Measurements from ENCODE around the gene HDAC7. TPM values are rescaled to one million over a fixed set of nuclear protein-coding genes. Genes with fewer than 3 reads are reported as not detected.

The HDAC7 gene
- total and polyA plus RNA-seq, 4 donors: 3.5 to 14.7 (median 7.2) TPM

- TF ChIP-seq, protein P1, sequence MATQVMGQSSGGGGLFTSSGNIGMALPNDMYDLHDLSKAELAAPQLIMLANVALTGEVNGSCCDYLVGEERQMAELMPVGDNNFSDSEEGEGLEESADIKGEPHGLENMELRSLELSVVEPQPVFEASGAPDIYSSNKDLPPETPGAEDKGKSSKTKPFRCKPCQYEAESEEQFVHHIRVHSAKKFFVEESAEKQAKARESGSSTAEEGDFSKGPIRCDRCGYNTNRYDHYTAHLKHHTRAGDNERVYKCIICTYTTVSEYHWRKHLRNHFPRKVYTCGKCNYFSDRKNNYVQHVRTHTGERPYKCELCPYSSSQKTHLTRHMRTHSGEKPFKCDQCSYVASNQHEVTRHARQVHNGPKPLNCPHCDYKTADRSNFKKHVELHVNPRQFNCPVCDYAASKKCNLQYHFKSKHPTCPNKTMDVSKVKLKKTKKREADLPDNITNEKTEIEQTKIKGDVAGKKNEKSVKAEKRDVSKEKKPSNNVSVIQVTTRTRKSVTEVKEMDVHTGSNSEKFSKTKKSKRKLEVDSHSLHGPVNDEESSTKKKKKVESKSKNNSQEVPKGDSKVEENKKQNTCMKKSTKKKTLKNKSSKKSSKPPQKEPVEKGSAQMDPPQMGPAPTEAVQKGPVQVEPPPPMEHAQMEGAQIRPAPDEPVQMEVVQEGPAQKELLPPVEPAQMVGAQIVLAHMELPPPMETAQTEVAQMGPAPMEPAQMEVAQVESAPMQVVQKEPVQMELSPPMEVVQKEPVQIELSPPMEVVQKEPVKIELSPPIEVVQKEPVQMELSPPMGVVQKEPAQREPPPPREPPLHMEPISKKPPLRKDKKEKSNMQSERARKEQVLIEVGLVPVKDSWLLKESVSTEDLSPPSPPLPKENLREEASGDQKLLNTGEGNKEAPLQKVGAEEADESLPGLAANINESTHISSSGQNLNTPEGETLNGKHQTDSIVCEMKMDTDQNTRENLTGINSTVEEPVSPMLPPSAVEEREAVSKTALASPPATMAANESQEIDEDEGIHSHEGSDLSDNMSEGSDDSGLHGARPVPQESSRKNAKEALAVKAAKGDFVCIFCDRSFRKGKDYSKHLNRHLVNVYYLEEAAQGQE (IDR thresholded peaks at IDR 0.05): no peak
These were observed 3.9 kb upstream of the HDAC7 start (continued) for GRCh38 chr12:47823422-47824086.

- H3K27me3 ChIP-seq (ENCODE audit: control insufficient read depth in 4 of 4, insufficient read depth in 4 of 4, low read length in 3 of 4): no peaks in the 10 kb centered on the region
These were observed 3.2 kb upstream of the HDAC7 start for GRCh38 chr12:47822863-47823262.

GRCh38 chr12:47822401-47822800 is 2.7 kb upstream of the HDAC7 start:
- TF ChIP-seq HNF4A (conservative IDR thresholded peaks at IDR 0.05): no peak
- TF ChIP-seq JUND (IDR thresholded peaks at IDR 0.05): no peak
- TF ChIP-seq RXRA (IDR thresholded peaks at IDR 0.05): no peak
- TF ChIP-seq, protein P2, sequence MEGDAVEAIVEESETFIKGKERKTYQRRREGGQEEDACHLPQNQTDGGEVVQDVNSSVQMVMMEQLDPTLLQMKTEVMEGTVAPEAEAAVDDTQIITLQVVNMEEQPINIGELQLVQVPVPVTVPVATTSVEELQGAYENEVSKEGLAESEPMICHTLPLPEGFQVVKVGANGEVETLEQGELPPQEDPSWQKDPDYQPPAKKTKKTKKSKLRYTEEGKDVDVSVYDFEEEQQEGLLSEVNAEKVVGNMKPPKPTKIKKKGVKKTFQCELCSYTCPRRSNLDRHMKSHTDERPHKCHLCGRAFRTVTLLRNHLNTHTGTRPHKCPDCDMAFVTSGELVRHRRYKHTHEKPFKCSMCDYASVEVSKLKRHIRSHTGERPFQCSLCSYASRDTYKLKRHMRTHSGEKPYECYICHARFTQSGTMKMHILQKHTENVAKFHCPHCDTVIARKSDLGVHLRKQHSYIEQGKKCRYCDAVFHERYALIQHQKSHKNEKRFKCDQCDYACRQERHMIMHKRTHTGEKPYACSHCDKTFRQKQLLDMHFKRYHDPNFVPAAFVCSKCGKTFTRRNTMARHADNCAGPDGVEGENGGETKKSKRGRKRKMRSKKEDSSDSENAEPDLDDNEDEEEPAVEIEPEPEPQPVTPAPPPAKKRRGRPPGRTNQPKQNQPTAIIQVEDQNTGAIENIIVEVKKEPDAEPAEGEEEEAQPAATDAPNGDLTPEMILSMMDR (IDR thresholded peaks at IDR 0.05; ENCODE audit: low read depth, low read length, missing input control): no peak
- TF ChIP-seq, protein P3, sequence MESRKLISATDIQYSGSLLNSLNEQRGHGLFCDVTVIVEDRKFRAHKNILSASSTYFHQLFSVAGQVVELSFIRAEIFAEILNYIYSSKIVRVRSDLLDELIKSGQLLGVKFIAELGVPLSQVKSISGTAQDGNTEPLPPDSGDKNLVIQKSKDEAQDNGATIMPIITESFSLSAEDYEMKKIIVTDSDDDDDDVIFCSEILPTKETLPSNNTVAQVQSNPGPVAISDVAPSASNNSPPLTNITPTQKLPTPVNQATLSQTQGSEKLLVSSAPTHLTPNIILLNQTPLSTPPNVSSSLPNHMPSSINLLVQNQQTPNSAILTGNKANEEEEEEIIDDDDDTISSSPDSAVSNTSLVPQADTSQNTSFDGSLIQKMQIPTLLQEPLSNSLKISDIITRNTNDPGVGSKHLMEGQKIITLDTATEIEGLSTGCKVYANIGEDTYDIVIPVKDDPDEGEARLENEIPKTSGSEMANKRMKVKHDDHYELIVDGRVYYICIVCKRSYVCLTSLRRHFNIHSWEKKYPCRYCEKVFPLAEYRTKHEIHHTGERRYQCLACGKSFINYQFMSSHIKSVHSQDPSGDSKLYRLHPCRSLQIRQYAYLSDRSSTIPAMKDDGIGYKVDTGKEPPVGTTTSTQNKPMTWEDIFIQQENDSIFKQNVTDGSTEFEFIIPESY (IDR thresholded peaks at IDR 0.05): no peak
- no peak for TF ChIP-seq HNF4G (IDR thresholded peaks at IDR 0.05)
- TF ChIP-seq EGR1 (IDR thresholded peaks at IDR 0.05; ENCODE audit: low read depth in 2 of 2): no peak
- TF ChIP-seq FOXA1 (IDR thresholded peaks at IDR 0.05): no peak
- TF ChIP-seq, protein P1 (IDR thresholded peaks at IDR 0.05): no peak
- no peak for TF ChIP-seq NR2F2 (IDR thresholded peaks at IDR 0.05)
- TF ChIP-seq FOXA2 (IDR thresholded peaks at IDR 0.05): no peak
- TF ChIP-seq ATF3 (IDR thresholded peaks at IDR 0.05): no peak
- no peak for TF ChIP-seq RAD21 (IDR thresholded peaks at IDR 0.05)
- TF ChIP-seq TAF1 (conservative IDR thresholded peaks at IDR 0.05): no peak
- TF ChIP-seq, protein P4, sequence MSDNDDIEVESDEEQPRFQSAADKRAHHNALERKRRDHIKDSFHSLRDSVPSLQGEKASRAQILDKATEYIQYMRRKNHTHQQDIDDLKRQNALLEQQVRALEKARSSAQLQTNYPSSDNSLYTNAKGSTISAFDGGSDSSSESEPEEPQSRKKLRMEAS (IDR thresholded peaks at IDR 0.05): no peak
- TF ChIP-seq SP1 (IDR thresholded peaks at IDR 0.05): no peak
- peak overlapping the region in 1 of 2 donors; percentile 8 for H3K27ac ChIP-seq (ENCODE audit: low read depth in 1 of 2, low read length in 2 of 2)
- H3K4me1 ChIP-seq (ENCODE audit: control insufficient read depth in 4 of 4, insufficient read depth in 4 of 4, low read length in 3 of 4): peaks cover 0 to 21% (median 5%) of the 10 kb centered on the region in 4 donors
- H3K27me3 ChIP-seq (ENCODE audit: control insufficient read depth in 4 of 4, insufficient read depth in 4 of 4, low read length in 3 of 4): no peaks in the 10 kb centered on the region
- WGBS: 68% methylated on average over 2 of the region's 2 CpGs
- no peaks in the 10 kb centered on the region for H3K9me3 ChIP-seq (ENCODE audit: control insufficient read depth in 4 of 4, low read length in 3 of 4)
- H3K4me3 ChIP-seq (ENCODE audit: low read depth in 1 of 3, low read length in 3 of 3): no peak overlapping the region
- no peaks in the 10 kb centered on the region for H3K36me3 ChIP-seq (ENCODE audit: control insufficient read depth in 4 of 4, insufficient read depth in 3 of 4, low read depth in 1 of 4, low read length in 3 of 4)
- DNase-seq (ENCODE audit: low spot score): no peak
- no peak overlapping the region for H3K9ac ChIP-seq (ENCODE audit: low read depth in 1 of 2, low read length in 2 of 2)

More at GRCh38 chr12:47822863-47823262, 3.2 kb upstream of the HDAC7 start:
- 93% methylated on average over 3 of the region's 3 CpGs for WGBS
- Histone ChIP-seq H3K9ac (ENCODE audit: low read depth in 1 of 2, low read length in 2 of 2) (no peak overlapping the region), H3K4me3 (ENCODE audit: low read depth in 1 of 3, low read length in 3 of 3) (no peak overlapping the region), H3K9me3 (ENCODE audit: control insufficient read depth in 4 of 4, low read length in 3 of 4) (no peaks in the 10 kb centered on the region), H3K4me1 (ENCODE audit: control insufficient read depth in 4 of 4, insufficient read depth in 4 of 4, low read length in 3 of 4) (peaks cover 0 to 17% (median 5%) of the 10 kb centered on the region in 4 donors), H3K27ac (ENCODE audit: low read depth in 1 of 2, low read length in 2 of 2) (no peak overlapping the region), H3K36me3 (ENCODE audit: control insufficient read depth in 4 of 4, insufficient read depth in 3 of 4, low read depth in 1 of 4, low read length in 3 of 4) (no peaks in the 10 kb centered on the region)
- DNase-seq (ENCODE audit: low spot score): no peak
- TF ChIP-seq, protein P4 (IDR thresholded peaks at IDR 0.05): no peak
- TF ChIP-seq RXRA (IDR thresholded peaks at IDR 0.05): no peak

Data from liver (tissue), 9 donors.